ENCODE measurements around the gene RNU7-1.

DNA sequence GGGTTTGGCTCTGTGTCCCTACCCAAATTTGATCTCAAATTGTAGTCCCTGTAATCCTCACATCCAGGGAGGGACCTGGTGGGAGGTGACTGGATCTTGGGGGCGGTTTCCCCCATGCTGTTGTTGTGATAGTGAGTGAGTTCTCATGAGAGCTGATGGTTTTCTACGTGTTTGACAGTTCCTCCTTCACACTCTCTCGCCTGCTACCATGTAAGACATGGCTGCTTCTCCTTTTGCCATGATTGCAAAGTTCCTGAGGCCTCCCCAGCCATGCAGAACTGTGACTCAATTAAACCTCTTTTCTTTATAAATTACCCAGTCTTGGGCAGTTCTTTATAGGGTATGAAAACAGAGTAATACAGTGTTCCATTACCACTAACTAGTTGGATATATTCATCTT lies 49.3 kb upstream of the RNU7-1 start:
- TF ChIP-seq, protein P1, sequence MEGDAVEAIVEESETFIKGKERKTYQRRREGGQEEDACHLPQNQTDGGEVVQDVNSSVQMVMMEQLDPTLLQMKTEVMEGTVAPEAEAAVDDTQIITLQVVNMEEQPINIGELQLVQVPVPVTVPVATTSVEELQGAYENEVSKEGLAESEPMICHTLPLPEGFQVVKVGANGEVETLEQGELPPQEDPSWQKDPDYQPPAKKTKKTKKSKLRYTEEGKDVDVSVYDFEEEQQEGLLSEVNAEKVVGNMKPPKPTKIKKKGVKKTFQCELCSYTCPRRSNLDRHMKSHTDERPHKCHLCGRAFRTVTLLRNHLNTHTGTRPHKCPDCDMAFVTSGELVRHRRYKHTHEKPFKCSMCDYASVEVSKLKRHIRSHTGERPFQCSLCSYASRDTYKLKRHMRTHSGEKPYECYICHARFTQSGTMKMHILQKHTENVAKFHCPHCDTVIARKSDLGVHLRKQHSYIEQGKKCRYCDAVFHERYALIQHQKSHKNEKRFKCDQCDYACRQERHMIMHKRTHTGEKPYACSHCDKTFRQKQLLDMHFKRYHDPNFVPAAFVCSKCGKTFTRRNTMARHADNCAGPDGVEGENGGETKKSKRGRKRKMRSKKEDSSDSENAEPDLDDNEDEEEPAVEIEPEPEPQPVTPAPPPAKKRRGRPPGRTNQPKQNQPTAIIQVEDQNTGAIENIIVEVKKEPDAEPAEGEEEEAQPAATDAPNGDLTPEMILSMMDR (IDR thresholded peaks at IDR 0.05): no peak
- no peak for TF ChIP-seq POLR2AphosphoS5 (IDR thresholded peaks at IDR 0.05)
- no peak for TF ChIP-seq POLR2A (IDR thresholded peaks at IDR 0.05)
- no peak for TF ChIP-seq EP300 (IDR thresholded peaks at IDR 0.05)
